Osteoblast (primary cell): ENCODE data around the gene RBM20. TPM values are rescaled to one million over a fixed set of nuclear protein-coding genes. Genes with fewer than 3 reads are reported as not detected.
A peak's percentile ranks its signal among the peaks of the same experiment; 100 is the strongest.

Source experiments
- DNase-seq: peaks from one replicate; pipeline ENCODE4 v3.0.0; 2011; ENCODE audit warnings: low spot score, mixed read lengths; ENCODE audit not compliant: insufficient read length; ENCODE audit errors: missing footprints
- H2AFZ ChIP-seq: 2 replicates; pipeline ENCODE4 v1.6.0; 2011; ENCODE audit warnings: mild to moderate bottlenecking, low read length
- H3K27ac ChIP-seq: 2 replicates; pipeline ENCODE4 v1.5.1; 2011; ENCODE audit warnings: mild to moderate bottlenecking, low read depth, low read length, moderate library complexity
- H3K27me3 ChIP-seq: 2 replicates; pipeline ENCODE4 v1.6.0; 2012; ENCODE audit warnings: mild to moderate bottlenecking, control low read depth, inconsistent platforms, low read length, moderate library complexity; ENCODE audit not compliant: insufficient read depth
- H3K36me3 ChIP-seq: 2 replicates; pipeline ENCODE4 v1.5.1; 2011; ENCODE audit warnings: mild to moderate bottlenecking, low read length, control low read depth, moderate library complexity; ENCODE audit not compliant: insufficient read depth
- H3K4me1 ChIP-seq: 2 replicates; pipeline ENCODE4 v1.5.1; 2011; ENCODE audit warnings: mild to moderate bottlenecking, low read length, control low read depth, moderate library complexity; ENCODE audit not compliant: insufficient read depth
- H3K4me2 ChIP-seq: 2 replicates; pipeline ENCODE4 v1.6.0; 2011; ENCODE audit warnings: mild to moderate bottlenecking, low read length; ENCODE audit not compliant: insufficient read depth
- H3K4me3 ChIP-seq: fragments of 200-600 bp; sonication (generic); 3 replicates; pipeline ENCODE4 v1.5.1; 2012; ENCODE audit warnings: mild to moderate bottlenecking, low read length, inconsistent platforms; ENCODE audit not compliant: insufficient read depth
- H3K79me2 ChIP-seq: 2 replicates; pipeline ENCODE4 v1.6.0; 2012; ENCODE audit warnings: mild to moderate bottlenecking, low read length, control low read depth, inconsistent platforms; ENCODE audit not compliant: insufficient read depth
- H3K9me3 ChIP-seq: 2 replicates; pipeline ENCODE4 v1.5.1; 2011; ENCODE audit warnings: low read depth, low read length, control low read depth
- H4K20me1 ChIP-seq: 2 replicates; pipeline ENCODE4 v1.6.0; 2012; ENCODE audit warnings: mild to moderate bottlenecking, low read length, control low read depth; ENCODE audit not compliant: insufficient read depth
- CTCF ChIP-seq: IDR thresholded peaks from 2 replicates; pipeline ENCODE4 v1.5.1; 2011; ENCODE audit warnings: mild to moderate bottlenecking, low read depth, low read length, moderate library complexity; ENCODE audit errors: extremely low read depth
- total RNA-seq: library from RNA; depleted of rRNA; stranded (reverse); fragments of >200 nt; gene quantifications from 2 replicates; pipeline ENCODE4 v1.2.3, GENCODE V29; 2012

Gene RBM20
- total RNA-seq, 1 donor = not detected

GRCh38 chr10:110632591-110633215 is 11.4 kb upstream of the RBM20 start:
- Histone ChIP-seq H3K4me3 (no peak overlapping the region), H3K9me3 (no peaks in the 10 kb centered on the region), H3K27ac (no peak overlapping the region), H3K36me3 (no peaks in the 10 kb centered on the region), H3K79me2 (no peaks in the 10 kb centered on the region), H4K20me1 (no peaks in the 10 kb centered on the region), H3K4me2 (no peak overlapping the region), H3K27me3 (peaks cover 5% of the 10 kb centered on the region), H2AFZ (no peak overlapping the region), H3K4me1 (peaks cover 9% of the 10 kb centered on the region)
- no peak for DNase-seq
- TF ChIP-seq CTCF = no peak

DNA sequence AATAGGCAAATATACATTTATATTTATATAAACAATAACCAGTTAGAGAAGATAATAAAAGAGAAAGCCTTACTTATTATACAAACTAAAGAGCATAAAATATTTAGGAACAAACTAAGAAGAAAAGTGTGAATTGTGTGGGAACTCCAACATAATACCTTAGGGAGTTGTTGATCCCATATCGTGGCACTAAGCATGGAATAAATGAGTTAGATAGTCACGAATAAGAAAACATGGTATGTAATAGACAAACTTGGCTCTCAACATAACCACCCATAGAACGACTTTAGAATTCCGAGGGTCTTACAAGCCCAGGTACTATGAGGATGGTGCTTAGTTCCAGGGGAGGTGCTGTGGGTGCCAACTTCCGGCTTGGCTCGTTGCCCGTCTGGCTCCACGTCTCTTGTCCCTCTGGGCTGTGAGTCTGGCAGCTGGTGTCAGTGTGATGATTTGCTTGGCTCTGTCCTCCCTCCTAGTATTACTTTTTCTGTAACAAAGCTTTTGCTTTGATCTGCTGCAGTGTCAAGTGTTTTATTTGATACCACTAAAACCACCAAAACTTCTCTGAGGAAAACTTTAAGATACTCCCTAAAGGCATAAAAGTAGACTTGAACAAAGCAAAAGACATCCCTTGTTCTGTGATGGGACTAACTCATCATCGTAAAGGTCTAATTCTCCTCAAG is 9.5 kb upstream of the RBM20 start:
- Histone ChIP-seq H3K4me1 (peaks cover 7% of the 10 kb centered on the region), H3K9me3 (no peaks in the 10 kb centered on the region), H3K27ac (no peak overlapping the region), H2AFZ (no peak overlapping the region), H3K27me3 (peaks cover 9% of the 10 kb centered on the region), H3K4me3 (no peak overlapping the region), H3K36me3 (no peaks in the 10 kb centered on the region), H4K20me1 (no peaks in the 10 kb centered on the region), H3K4me2 (no peak overlapping the region), H3K79me2 (no peaks in the 10 kb centered on the region)
- no peak for DNase-seq
- no peak for TF ChIP-seq CTCF

- H3K4me2 ChIP-seq = no peak overlapping the region
- H4K20me1 ChIP-seq = no peaks in the 10 kb centered on the region
- no peaks in the 10 kb centered on the region for H3K9me3 ChIP-seq
- no peaks in the 10 kb centered on the region for H3K79me2 ChIP-seq
- no peak for TF ChIP-seq CTCF
- no peak overlapping the region for H2AFZ ChIP-seq
- H3K27ac ChIP-seq = no peak overlapping the region
- H3K27me3 ChIP-seq = peaks cover 20% of the 10 kb centered on the region
- no peaks in the 10 kb centered on the region for H3K36me3 ChIP-seq
- no peak overlapping the region for H3K4me3 ChIP-seq
- DNase-seq = no peak
- H3K4me1 ChIP-seq = no peaks in the 10 kb centered on the region
Observed at GRCh38 chr10:110636572-110636931, 7.6 kb upstream of the RBM20 start.

- H3K4me3 ChIP-seq = no peak overlapping the region
- no peak overlapping the region for H3K27ac ChIP-seq
- H3K27me3 ChIP-seq = peaks cover 25% of the 10 kb centered on the region
- no peak for DNase-seq
- H3K4me1 ChIP-seq = no peaks in the 10 kb centered on the region
- no peak for TF ChIP-seq CTCF
- peak overlapping the region; percentile 42 for H2AFZ ChIP-seq
- no peaks in the 10 kb centered on the region for H3K9me3 ChIP-seq
- no peak overlapping the region for H3K4me2 ChIP-seq
- no peaks in the 10 kb centered on the region for H4K20me1 ChIP-seq
- H3K79me2 ChIP-seq = no peaks in the 10 kb centered on the region
- H3K36me3 ChIP-seq = no peaks in the 10 kb centered on the region
Observed at GRCh38 chr10:110636932-110637557, 7.1 kb upstream of the RBM20 start.
